Measurements from ENCODE around the gene FNDC10.

The FNDC10 gene

GRCh38 chr1:1627829-1628753 is 28.2 kb upstream of the FNDC10 start:
- in situ Hi-C loops (cut with HindIII; ENCODE audit: low sequenced_read_pairs) = no loop called here

- in situ Hi-C loops (cut with HindIII; ENCODE audit: low sequenced_read_pairs) = no loop called here
These were observed 27.4 kb upstream of the FNDC10 start for GRCh38 chr1:1627261-1627828.

GRCh38 chr1:1626207-1627141 is 26.5 kb upstream of the FNDC10 start:
- in situ Hi-C loops (cut with HindIII; ENCODE audit: low sequenced_read_pairs) = no loop called here

GRCh38 chr1:1625824-1626206 is 25.9 kb upstream of the FNDC10 start:
- in situ Hi-C loops (cut with HindIII; ENCODE audit: low sequenced_read_pairs) = no loop called here

GRCh38 chr1:1625404-1625775 is 25.5 kb upstream of the FNDC10 start:
- in situ Hi-C loops (cut with HindIII; ENCODE audit: low sequenced_read_pairs) = no loop called here

GRCh38 chr1:1624443-1625403 is 24.8 kb upstream of the FNDC10 start:
- in situ Hi-C loops (cut with HindIII; ENCODE audit: low sequenced_read_pairs) = no loop called here

- in situ Hi-C loops (cut with HindIII; ENCODE audit: low sequenced_read_pairs) = no loop called here
These were observed 23.9 kb upstream of the FNDC10 start for GRCh38 chr1:1623631-1624442.

- in situ Hi-C loops (cut with HindIII; ENCODE audit: low sequenced_read_pairs) = no loop called here
These were observed 23.3 kb upstream of the FNDC10 start for GRCh38 chr1:1623181-1623630.

GRCh38 chr1:1622788-1623094 is 22.8 kb upstream of the FNDC10 start:
- in situ Hi-C loops (cut with HindIII; ENCODE audit: low sequenced_read_pairs) = no loop called here

GRCh38 chr1:1622010-1622787 is 22.3 kb upstream of the FNDC10 start:
- in situ Hi-C loops (cut with HindIII; ENCODE audit: low sequenced_read_pairs) = no loop called here

- in situ Hi-C loops (cut with HindIII; ENCODE audit: low sequenced_read_pairs) = no loop called here
These were observed 21.5 kb upstream of the FNDC10 start for GRCh38 chr1:1621173-1622009.

GRCh38 chr1:1620433-1621139 is 20.7 kb upstream of the FNDC10 start:
- in situ Hi-C loops (cut with HindIII; ENCODE audit: low sequenced_read_pairs) = no loop called here

- in situ Hi-C loops (cut with HindIII; ENCODE audit: low sequenced_read_pairs) = loop anchor here (5.0 kb wide), 1 partner anchor 58 kb away; no protein-coding TSS in a partner anchor
These were observed 20.0 kb upstream of the FNDC10 start for GRCh38 chr1:1619917-1620361.

- in situ Hi-C loops (cut with HindIII; ENCODE audit: low sequenced_read_pairs) = loop anchor here (5.0 kb wide), 1 partner anchor 56 kb away; no protein-coding TSS in a partner anchor
These were observed 18.6 kb upstream of the FNDC10 start for GRCh38 chr1:1618396-1619068.

- in situ Hi-C loops (cut with HindIII; ENCODE audit: low sequenced_read_pairs) = loop anchor here (5.0 kb wide), 1 partner anchor 56 kb away; no protein-coding TSS in a partner anchor
These were observed 18.0 kb upstream of the FNDC10 start for GRCh38 chr1:1617925-1618324.

GRCh38 chr1:1617516-1617915 is 17.6 kb upstream of the FNDC10 start:
- in situ Hi-C loops (cut with HindIII; ENCODE audit: low sequenced_read_pairs) = loop anchor here (5.0 kb wide), 1 partner anchor 55 kb away; no protein-coding TSS in a partner anchor

All from endothelial cell of hepatic sinusoid (primary cell).